KBM-7 (cell line): ENCODE results near the gene MACROD2.

Experiments
- DNase-seq: peaks from one replicate; pipeline ENCODE4 v3.0.0-alpha.2; 2015
- in situ Hi-C: fragments of 300-500 bp; cut with MboI; formaldehyde crosslinking; loops from 2 replicates; pipeline ENCODE4 v1.14.3; 2020; ENCODE audit warnings: low sequenced_read_pairs, low pct_unique_long_range_greater_than_20kb, mixed read lengths

MACROD2 gene

GRCh38 chr20:14581731-14582130 lies 586.4 kb downstream of the MACROD2 start:
- DNase-seq: no peak
- in situ Hi-C loops: no loop called here

- DNase-seq: peak; percentile 0
- in situ Hi-C loops: no loop called here
Measured at GRCh38 chr20:14582855-14583254, 587.5 kb downstream of the MACROD2 start.

GRCh38 chr20:14583413-14583812 lies 588.1 kb downstream of the MACROD2 start:
- no peak for DNase-seq
- in situ Hi-C loops: no loop called here

- DNase-seq: no peak
Measured at GRCh38 chr20:14589383-14589782, 594.1 kb downstream of the MACROD2 start.

GRCh38 chr20:14595051-14595450 lies 599.7 kb downstream of the MACROD2 start:
- no peak for DNase-seq
- in situ Hi-C loops: no loop called here

More at GRCh38 chr20:14589383-14589782, 594.1 kb downstream of the MACROD2 start:
- in situ Hi-C loops: no loop called here

GRCh38 chr20:14597206-14597715 lies 601.9 kb downstream of the MACROD2 start:
- in situ Hi-C loops: no loop called here
- DNase-seq: no peak

- DNase-seq: no peak
- in situ Hi-C loops: no loop called here
Measured at GRCh38 chr20:14599613-14600012, 604.3 kb downstream of the MACROD2 start.

- DNase-seq: no peak
- in situ Hi-C loops: no loop called here
Measured at GRCh38 chr20:14600527-14600926, 605.2 kb downstream of the MACROD2 start.

- no peak for DNase-seq
- in situ Hi-C loops: no loop called here
Measured at GRCh38 chr20:14604143-14604542, 608.8 kb downstream of the MACROD2 start.

GRCh38 chr20:14609328-14610221 lies 614.3 kb downstream of the MACROD2 start:
- DNase-seq: no peak

GRCh38 chr20:14611479-14611878 lies 616.2 kb downstream of the MACROD2 start:
- DNase-seq: no peak
- in situ Hi-C loops: no loop called here

More at GRCh38 chr20:14609328-14610221, 614.3 kb downstream of the MACROD2 start:
- in situ Hi-C loops: no loop called here

- DNase-seq: no peak
- in situ Hi-C loops: no loop called here
Measured at GRCh38 chr20:14612391-14612790, 617.1 kb downstream of the MACROD2 start.

GRCh38 chr20:14616003-14616402 lies 620.7 kb downstream of the MACROD2 start:
- in situ Hi-C loops: no loop called here
- DNase-seq: no peak

- in situ Hi-C loops: no loop called here
Measured at GRCh38 chr20:14617123-14617522, 621.8 kb downstream of the MACROD2 start.

GRCh38 chr20:14619411-14619810 lies 624.1 kb downstream of the MACROD2 start:
- in situ Hi-C loops: no loop called here
- DNase-seq: no peak

More at GRCh38 chr20:14617123-14617522, 621.8 kb downstream of the MACROD2 start:
- no peak for DNase-seq

GRCh38 chr20:14622796-14623195 lies 627.5 kb downstream of the MACROD2 start:
- DNase-seq: no peak
- in situ Hi-C loops: no loop called here

- no peak for DNase-seq
- in situ Hi-C loops: no loop called here
Measured at GRCh38 chr20:14631011-14631410, 635.7 kb downstream of the MACROD2 start.

- DNase-seq: peak; percentile 21
- in situ Hi-C loops: no loop called here
Measured at GRCh38 chr20:14632906-14633305, 637.6 kb downstream of the MACROD2 start.

- no peak for DNase-seq
- in situ Hi-C loops: no loop called here
Measured at GRCh38 chr20:14633507-14633906, 638.2 kb downstream of the MACROD2 start.

GRCh38 chr20:14634665-14635064 lies 639.3 kb downstream of the MACROD2 start:
- in situ Hi-C loops: no loop called here
- DNase-seq: no peak

- in situ Hi-C loops: no loop called here
Measured at GRCh38 chr20:14637441-14637840, 642.1 kb downstream of the MACROD2 start.

More at GRCh38 chr20:14637441-14637840, 642.1 kb downstream of the MACROD2 start:
- DNase-seq: no peak
